Endothelial cell of umbilical vein (primary cell): ENCODE measurements around the gene AGPS. TPM values are rescaled to one million over a fixed set of nuclear protein-coding genes. Genes with fewer than 3 reads are reported as not detected.

ENCODE experiments used
- BruUV-seq: library from RNA; stranded (reverse); fragments of 400-500 nt; replicated peaks from 2 replicates; lab custom pipeline; 2021; lab: Mats Ljungman, UMichigan
- CTCF ChIA-PET: fragments of 300-600, 350-600 bp; sonication (Branson Sonifier 250); formaldehyde crosslinking; loops from one replicate; lab custom pipeline; 2021; ENCODE audit warnings: antibody characterized with exemption, inconsistent platforms; lab: Charles Lee
- POLR2A ChIA-PET: fragments of 300-600, 350-600 bp; sonication (Branson Sonifier 250); formaldehyde crosslinking; loops from one replicate; lab custom pipeline; 2021; ENCODE audit warnings: antibody characterized with exemption, inconsistent platforms; lab: Charles Lee
- DNase-seq: peaks from one replicate; pipeline ENCODE4 v3.0.0-alpha.2; 2011; ENCODE audit warnings: low read depth, low spot score
- FAIRE-seq: peaks from 2 replicates; lab custom pipeline; 2011; peaks lifted over from hg19 to GRCh38; lab: Jason Lieb, UNC
- H2AFZ ChIP-seq: 2 replicates; pipeline ENCODE4 v1.6.0; 2012; ENCODE audit warnings: low read depth, low read length, control low read depth, inconsistent platforms
- H3K27ac ChIP-seq: 2 replicates; pipeline ENCODE4 v1.5.1; 2011; ENCODE audit warnings: low read depth, mild to moderate bottlenecking, control low read depth, low read length, moderate library complexity; ENCODE audit not compliant: insufficient read depth
- H3K27me3 ChIP-seq, 2 experiments: 2 replicates each; pipeline versions ENCODE4 v1.6.0 to v1.6.1; 2011; ENCODE audit warnings: low read length in 2 of 2, mixed read lengths in 1 of 2; ENCODE audit not compliant: control insufficient read depth in 2 of 2, insufficient read depth in 2 of 2
- H3K36me3 ChIP-seq, 2 experiments: 2 replicates in 1 of 2; 3 replicates in 1 of 2; pipeline ENCODE4 v1.5.1; 2011; ENCODE audit warnings: low read length in 2 of 2, mild to moderate bottlenecking in 1 of 2, moderate library complexity in 1 of 2; ENCODE audit not compliant: control insufficient read depth in 2 of 2, insufficient read depth in 2 of 2; ENCODE audit errors: extremely low read depth in 1 of 2
- H3K4me1 ChIP-seq: 3 replicates; pipeline ENCODE4 v1.5.1; 2011; ENCODE audit warnings: mild to moderate bottlenecking, low read length; ENCODE audit not compliant: control insufficient read depth, insufficient read depth; ENCODE audit errors: extremely low read depth
- H3K4me2 ChIP-seq: 2 replicates; pipeline ENCODE4 v1.6.1; 2011; ENCODE audit warnings: low read length, control low read depth, mixed read lengths; ENCODE audit not compliant: insufficient read depth
- H3K4me3 ChIP-seq, 3 experiments: fragments of 200-600 bp in 1 of 3; sonication (generic), shearing (Covaris generic) in 1 of 3; replicated peaks in 1 of 3; 2 replicates each; pipeline ENCODE4 v1.5.1; 2011 to 2016; ENCODE audit warnings: control low read depth in 3 of 3, low read length in 3 of 3, mild to moderate bottlenecking in 2 of 3, inconsistent platforms in 1 of 3, low read depth in 1 of 3, moderate library complexity in 1 of 3; ENCODE audit not compliant: insufficient read depth in 1 of 3
- H3K79me2 ChIP-seq: 2 replicates; pipeline ENCODE4 v1.6.0; 2012; ENCODE audit warnings: low read length, inconsistent platforms; ENCODE audit not compliant: control insufficient read depth, insufficient read depth
- H3K9ac ChIP-seq: replicated peaks from 2 replicates; pipeline ENCODE3; 2011; ENCODE audit warnings: low read length, control low read depth; ENCODE audit not compliant: insufficient read depth; ENCODE audit errors: extremely low read depth
- H3K9me1 ChIP-seq: replicated peaks from 3 replicates; pipeline ENCODE4 v1.6.0; 2011; ENCODE audit warnings: mild to moderate bottlenecking, low read length; ENCODE audit not compliant: control insufficient read depth, insufficient read depth; ENCODE audit errors: extremely low read depth
- H3K9me3 ChIP-seq: replicated peaks from 2 replicates; pipeline ENCODE4 v1.5.1; 2012; ENCODE audit warnings: low read length, inconsistent platforms; ENCODE audit not compliant: control insufficient read depth, insufficient read depth
- H4K20me1 ChIP-seq: replicated peaks from 2 replicates; pipeline ENCODE3; 2011; ENCODE audit warnings: mild to moderate bottlenecking, low read length; ENCODE audit not compliant: control insufficient read depth, insufficient read depth; ENCODE audit errors: extremely low read depth
- EZH2 ChIP-seq: IDR thresholded peaks from 2 replicates; pipeline ENCODE4 v1.6.1; 2012; ENCODE audit warnings: borderline replicate concordance, low read depth, mild to moderate bottlenecking, moderate library complexity, low read length, inconsistent platforms; ENCODE audit not compliant: severe bottlenecking
- FOS ChIP-seq: IDR thresholded peaks from 2 replicates; pipeline ENCODE4 v1.6.1; 2011; ENCODE audit warnings: mild to moderate bottlenecking, low read length, moderate library complexity, borderline replicate concordance; ENCODE audit not compliant: insufficient read depth
- GATA2 ChIP-seq: IDR thresholded peaks from 2 replicates; pipeline ENCODE4 v1.7.0; 2011; ENCODE audit warnings: low read depth, mild to moderate bottlenecking, moderate library complexity, mixed read lengths, low read length; ENCODE audit not compliant: insufficient read length, insufficient read depth
- JUN ChIP-seq: IDR thresholded peaks from 2 replicates; pipeline ENCODE4 v1.6.1; 2011; ENCODE audit warnings: borderline replicate concordance, low read depth; ENCODE audit not compliant: insufficient read length, insufficient read depth
- MYC ChIP-seq: IDR thresholded peaks from one replicate; pipeline ENCODE4 v1.6.1; 2011; ENCODE audit warnings: mild to moderate bottlenecking, low read depth, low read length
- POLR2A ChIP-seq: IDR thresholded peaks from 2 replicates; pipeline ENCODE4 v1.6.1; 2012; ENCODE audit warnings: low read depth, mild to moderate bottlenecking, control low read depth, low read length
- POLR2AphosphoS5 ChIP-seq: IDR thresholded peaks from 2 replicates; pipeline ENCODE4 v1.6.1; 2012; ENCODE audit warnings: low read depth, mild to moderate bottlenecking, control low read depth, low read length, moderate library complexity; ENCODE audit not compliant: insufficient read depth
- dilution Hi-C: fragments of 300-500 bp; cut with MboI; formaldehyde crosslinking; loops from one replicate; pipeline ENCODE4 v1.15.0; 2019; ENCODE audit warnings: low sequenced_read_pairs; ENCODE audit not compliant: extremely low pct_ligation_motif_present
- intact Hi-C: fragments of 100-400 bp; cut with micrococcal nuclease; formaldehyde crosslinking; loops from one replicate; pipeline ENCODE4 v1.10.0; 2022
- polyA plus RNA-seq, 4 experiments: library from polyadenylated mRNA; depleted of rRNA in 3 of 4; stranded (reverse) in 3 of 4; unstranded in 1 of 4; fragments of >200 nt; gene quantifications; 2 replicates each; pipeline versions ENCODE4 v1.2.1 to v1.2.3, GENCODE V29; 2011 to 2012; ENCODE audit warnings: missing spikeins in 1 of 4
- total RNA-seq: library from RNA; stranded (reverse); gene quantifications from 2 replicates; pipeline ENCODE4 v1.2.3, GENCODE V29; 2021
- TF ChIP-seq, protein P1 (sequence below), 2 donors: IDR thresholded peaks; 1 replicate in 1 of 2; 2 replicates in 1 of 2; pipeline ENCODE4 v1.5.1; 2011; ENCODE audit warnings: low read length in 2 of 2, mild to moderate bottlenecking in 2 of 2, moderate library complexity in 2 of 2, control low read depth in 1 of 2, inconsistent platforms in 1 of 2, low read depth in 1 of 2; ENCODE audit not compliant: insufficient read depth in 1 of 2; ENCODE audit errors: extremely low read depth in 1 of 2
- TF ChIP-seq, protein P2 (sequence below): IDR thresholded peaks from 2 replicates; pipeline ENCODE4 v1.6.1; 2011; ENCODE audit not compliant: insufficient read depth, insufficient read length

Gene AGPS
- total and polyA plus RNA-seq, 2 donors (not counting 3 experiments of a cell fraction or from before 2014, with no cell fraction given), result 10.1 to 96.5 TPM

GRCh38 chr2:177474301-177474700 is 81.7 kb downstream of the AGPS start:
- peaks cover 15% of the 10 kb centered on the region for H3K4me1 ChIP-seq
- peak overlapping the region; percentile 61 for H3K27ac ChIP-seq
- ChIA-PET CTCF (interaction anchor here (0.6 to 1.0 kb wide), 2 partner anchors 13 to 298 kb away, joined by 3 read pairs; no protein-coding TSS in a partner anchor), POLR2A (no interaction called here)
- no peak for DNase-seq
- no peak overlapping the region for H3K9ac ChIP-seq
- BruUV-seq, result no TSS peak
- no peak overlapping the region for H2AFZ ChIP-seq
- dilution Hi-C loops, result no loop called here
- H3K27me3 ChIP-seq, result no peaks in the 10 kb centered on the region
- H3K4me2 ChIP-seq, result no peak overlapping the region
- no peaks in the 10 kb centered on the region for H4K20me1 ChIP-seq
- intact Hi-C loops, result no loop called here
- H3K9me3 ChIP-seq, result peaks cover 2% of the 10 kb centered on the region
- H3K4me3 ChIP-seq, result no peak overlapping the region
- FAIRE-seq, result no peak
- H3K79me2 ChIP-seq, result peaks cover 15% of the 10 kb centered on the region
- TF ChIP-seq FOS (no peak), JUN (no peak), POLR2AphosphoS5 (no peak), EZH2 (no peak), POLR2A (no peak), MYC (no peak), GATA2 (no peak)
- TF ChIP-seq, protein P1, sequence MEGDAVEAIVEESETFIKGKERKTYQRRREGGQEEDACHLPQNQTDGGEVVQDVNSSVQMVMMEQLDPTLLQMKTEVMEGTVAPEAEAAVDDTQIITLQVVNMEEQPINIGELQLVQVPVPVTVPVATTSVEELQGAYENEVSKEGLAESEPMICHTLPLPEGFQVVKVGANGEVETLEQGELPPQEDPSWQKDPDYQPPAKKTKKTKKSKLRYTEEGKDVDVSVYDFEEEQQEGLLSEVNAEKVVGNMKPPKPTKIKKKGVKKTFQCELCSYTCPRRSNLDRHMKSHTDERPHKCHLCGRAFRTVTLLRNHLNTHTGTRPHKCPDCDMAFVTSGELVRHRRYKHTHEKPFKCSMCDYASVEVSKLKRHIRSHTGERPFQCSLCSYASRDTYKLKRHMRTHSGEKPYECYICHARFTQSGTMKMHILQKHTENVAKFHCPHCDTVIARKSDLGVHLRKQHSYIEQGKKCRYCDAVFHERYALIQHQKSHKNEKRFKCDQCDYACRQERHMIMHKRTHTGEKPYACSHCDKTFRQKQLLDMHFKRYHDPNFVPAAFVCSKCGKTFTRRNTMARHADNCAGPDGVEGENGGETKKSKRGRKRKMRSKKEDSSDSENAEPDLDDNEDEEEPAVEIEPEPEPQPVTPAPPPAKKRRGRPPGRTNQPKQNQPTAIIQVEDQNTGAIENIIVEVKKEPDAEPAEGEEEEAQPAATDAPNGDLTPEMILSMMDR (IDR thresholded peaks at IDR 0.05; ENCODE audit: extremely low read depth in 1 of 2, insufficient read depth in 1 of 2, low read depth in 1 of 2, low read length in 2 of 2), result no peak
- TF ChIP-seq, protein P2, sequence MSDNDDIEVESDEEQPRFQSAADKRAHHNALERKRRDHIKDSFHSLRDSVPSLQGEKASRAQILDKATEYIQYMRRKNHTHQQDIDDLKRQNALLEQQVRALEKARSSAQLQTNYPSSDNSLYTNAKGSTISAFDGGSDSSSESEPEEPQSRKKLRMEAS, result no peak
- H3K36me3 ChIP-seq, result peaks cover 0 to 6% of the 10 kb centered on the region in 2 experiments
- no peaks in the 10 kb centered on the region for H3K9me1 ChIP-seq
